KOPT-K1 (cell line): ENCODE data around the gene CALD1.

Source experiments
- H3K27ac ChIP-seq: fragments of 200-600 bp; sonication (generic); 2 replicates; pipeline ENCODE4 v1.5.1; 2016; ENCODE audit warnings: antibody characterized with exemption, mild to moderate bottlenecking, low read depth, low read length; ENCODE audit not compliant: poor library complexity, severe bottlenecking
- H3K36me3 ChIP-seq: fragments of 200-600 bp; sonication (generic); 2 replicates; pipeline ENCODE4 v1.5.1; 2017; ENCODE audit warnings: antibody characterized with exemption, mild to moderate bottlenecking, low read length, moderate library complexity; ENCODE audit not compliant: insufficient read depth
- H3K9me3 ChIP-seq: fragments of 200-600 bp; sonication (generic); 2 replicates; pipeline ENCODE4 v1.5.1; 2017; ENCODE audit warnings: antibody characterized with exemption, low read length, mild to moderate bottlenecking; ENCODE audit not compliant: insufficient read depth, poor library complexity, severe bottlenecking

Gene CALD1

GRCh38 chr7:134772401-134772800 lies 7.0 kb upstream of the CALD1 start:
- no peak overlapping the region for H3K27ac ChIP-seq
- no peaks in the 10 kb centered on the region for H3K9me3 ChIP-seq
- no peaks in the 10 kb centered on the region for H3K36me3 ChIP-seq

GRCh38 chr7:134773164-134773563 lies 6.3 kb upstream of the CALD1 start:
- no peak overlapping the region for H3K27ac ChIP-seq
- H3K36me3 ChIP-seq: no peaks in the 10 kb centered on the region
- no peaks in the 10 kb centered on the region for H3K9me3 ChIP-seq

DNA sequence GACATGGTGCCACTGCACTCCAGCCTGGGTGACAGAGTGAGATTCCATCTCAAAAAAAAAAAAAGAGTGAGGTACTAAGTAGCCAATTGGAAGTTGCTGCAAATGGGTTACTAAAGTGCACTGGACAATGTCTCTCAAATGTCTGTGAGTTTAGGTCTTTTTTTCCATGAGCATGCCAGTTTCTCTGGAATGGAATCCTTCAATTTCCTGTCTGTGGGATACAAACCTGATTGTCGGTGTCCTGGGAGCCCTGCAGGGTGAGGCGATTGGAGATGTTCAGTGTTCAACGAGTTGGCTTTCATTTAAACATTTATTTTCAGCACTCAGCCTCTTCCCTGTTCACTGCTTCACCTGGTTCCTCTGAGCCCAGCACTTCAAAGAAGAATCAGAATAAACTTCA lies 5.3 kb upstream of the CALD1 start:
- Histone ChIP-seq H3K27ac (no peak overlapping the region), H3K9me3 (no peaks in the 10 kb centered on the region), H3K36me3 (no peaks in the 10 kb centered on the region)

DNA sequence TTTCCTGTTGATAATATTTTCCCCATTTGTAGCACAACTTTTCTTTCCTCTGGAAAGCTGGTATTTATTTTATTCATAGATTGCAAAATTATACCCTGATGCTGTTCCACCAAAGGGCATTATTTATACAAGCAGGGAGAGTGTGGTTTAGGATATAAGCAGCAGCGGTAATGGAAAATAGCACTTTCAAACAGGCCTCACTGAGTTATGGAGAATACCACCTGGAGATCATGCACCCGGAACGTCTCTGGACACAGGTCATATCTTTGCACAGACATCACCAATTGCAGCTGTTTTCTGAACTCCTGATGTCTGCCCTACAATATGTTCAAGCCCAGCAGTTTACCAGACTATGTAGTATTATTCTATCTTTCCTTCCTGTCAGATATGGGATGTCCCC lies 2.0 kb upstream of the CALD1 start:
- no peak overlapping the region for H3K27ac ChIP-seq
- no peaks in the 10 kb centered on the region for H3K9me3 ChIP-seq
- H3K36me3 ChIP-seq: no peaks in the 10 kb centered on the region

DNA sequence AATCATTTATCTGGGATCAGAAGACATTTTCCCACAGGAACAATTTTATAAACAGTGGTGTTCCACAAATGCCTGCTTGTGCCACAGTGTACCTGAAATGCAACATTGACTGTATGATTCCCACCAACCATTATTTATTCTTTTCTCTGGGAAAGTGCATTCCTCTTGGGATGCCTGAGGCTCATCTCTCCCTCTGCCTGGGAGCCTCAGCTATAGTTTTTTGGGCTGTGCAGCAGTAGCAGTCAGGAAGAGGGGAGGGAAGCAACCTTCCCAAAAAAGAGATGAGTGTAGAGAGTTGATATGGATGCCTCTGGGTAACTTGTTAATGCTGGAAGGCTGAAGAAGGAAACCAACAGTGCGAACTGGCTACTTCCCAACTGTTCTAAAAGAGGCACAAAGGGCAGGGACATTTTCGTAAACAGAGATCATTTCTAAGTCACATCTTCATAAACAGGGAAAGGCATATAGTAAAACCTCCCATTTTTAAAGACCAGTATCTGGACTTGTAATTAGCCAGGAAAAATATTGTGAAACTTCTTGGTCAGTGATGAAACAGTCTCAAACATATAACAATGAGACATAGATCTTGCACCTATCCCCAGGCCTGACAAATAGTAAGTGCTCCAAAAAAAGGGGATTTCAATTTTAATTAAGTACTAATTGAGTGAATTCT lies 1.4 kb upstream of the CALD1 start:
- no peaks in the 10 kb centered on the region for H3K9me3 ChIP-seq
- H3K27ac ChIP-seq: no peak overlapping the region
- no peaks in the 10 kb centered on the region for H3K36me3 ChIP-seq

DNA sequence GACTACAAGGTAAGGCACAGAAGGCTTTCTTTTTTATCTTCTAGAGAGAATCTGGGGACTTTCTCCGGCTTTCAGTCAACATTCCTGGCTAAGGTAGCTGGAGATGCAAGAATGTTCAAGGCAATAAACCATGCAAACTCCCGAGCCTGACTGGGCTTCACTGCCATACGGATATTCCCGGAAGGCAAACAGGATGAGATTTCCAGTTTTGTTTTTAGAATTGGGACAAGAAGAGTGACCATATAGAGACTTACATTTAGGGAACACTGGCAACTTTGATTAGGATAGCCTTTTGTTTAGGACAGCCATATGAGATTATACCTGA lies 269 bp downstream of the CALD1 start:
- no peaks in the 10 kb centered on the region for H3K9me3 ChIP-seq
- no peak overlapping the region for H3K27ac ChIP-seq
- no peaks in the 10 kb centered on the region for H3K36me3 ChIP-seq

DNA sequence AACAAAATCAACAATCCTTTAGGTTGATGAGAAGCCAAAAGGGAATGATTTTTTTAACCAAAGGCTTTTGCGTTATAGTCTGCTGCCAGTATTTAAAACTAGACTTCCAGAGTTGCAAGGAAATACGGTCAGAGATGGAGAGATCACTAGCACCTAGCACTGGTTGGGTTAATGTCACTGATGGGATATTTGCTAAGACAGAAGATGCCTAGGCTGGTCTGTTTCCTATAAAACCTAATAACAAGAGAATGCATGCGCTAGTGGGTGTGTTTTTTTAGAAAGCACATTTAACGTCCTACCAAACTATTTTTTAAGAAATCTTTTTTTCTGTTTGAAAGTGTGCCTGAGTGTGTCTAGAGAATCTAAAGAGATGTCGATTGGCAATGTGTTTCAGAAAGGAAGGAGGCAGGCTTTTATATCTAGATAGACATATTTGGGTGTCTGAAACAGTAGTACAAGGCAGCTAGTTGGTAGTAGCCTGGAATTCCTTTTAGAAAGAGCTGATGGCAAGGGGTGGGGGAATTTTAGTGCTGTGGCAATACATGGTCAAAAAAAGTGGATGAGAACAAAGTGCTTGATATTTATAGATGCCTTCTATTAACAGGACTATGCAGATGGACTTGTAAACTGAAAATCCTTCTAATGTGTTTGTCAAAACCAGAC lies 863 bp downstream of the CALD1 start:
- Histone ChIP-seq H3K36me3 (no peaks in the 10 kb centered on the region), H3K27ac (no peak overlapping the region)

DNA sequence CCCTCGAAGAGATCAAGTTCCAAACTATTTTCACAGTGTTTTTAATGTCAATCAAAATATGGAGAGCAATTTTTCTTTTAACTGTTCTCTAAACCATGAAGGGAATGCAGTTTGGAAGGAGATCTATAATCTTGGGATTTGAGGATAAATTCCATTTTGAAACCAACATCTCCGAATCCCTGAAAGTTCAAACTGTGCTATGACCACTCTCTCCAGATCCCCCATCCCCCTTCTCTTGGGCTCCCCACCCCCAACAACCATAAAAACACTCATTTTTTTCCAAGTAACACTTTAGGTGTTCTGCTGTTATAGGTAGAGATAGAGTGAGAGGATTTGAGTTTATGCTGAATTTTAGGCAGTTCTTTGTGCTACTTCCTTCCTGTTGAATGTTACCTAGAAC lies 1.7 kb downstream of the CALD1 start:
- Histone ChIP-seq H3K36me3 (no peaks in the 10 kb centered on the region), H3K9me3 (no peaks in the 10 kb centered on the region), H3K27ac (no peak overlapping the region)

More for the DNA sequence above, 863 bp downstream of the CALD1 start:
- H3K9me3 ChIP-seq: no peaks in the 10 kb centered on the region

DNA sequence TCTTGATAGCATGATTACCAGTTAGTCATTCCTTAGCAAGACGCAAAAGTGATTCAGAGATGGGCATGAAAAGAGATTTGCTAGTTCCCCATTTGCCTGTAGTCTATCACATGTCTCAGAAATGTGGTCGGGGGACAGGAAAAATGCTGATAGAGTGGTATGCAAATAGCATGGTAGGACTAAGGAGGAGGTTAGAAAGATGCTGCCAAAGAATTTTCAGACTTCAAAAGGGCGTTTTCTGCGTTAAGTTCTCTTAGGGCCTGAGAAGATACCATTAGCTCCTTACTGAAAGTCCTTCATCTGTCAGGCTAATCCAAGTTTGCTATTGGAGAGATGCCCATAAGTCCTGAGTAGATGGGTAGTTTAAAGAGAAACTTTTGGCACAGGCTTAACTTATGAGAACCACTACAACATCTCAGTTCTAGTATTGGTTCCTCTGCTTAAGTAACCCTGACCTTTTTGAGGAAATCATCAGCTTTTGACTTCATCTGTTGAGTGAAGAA lies 2.7 kb downstream of the CALD1 start:
- Histone ChIP-seq H3K9me3 (no peaks in the 10 kb centered on the region), H3K36me3 (no peaks in the 10 kb centered on the region), H3K27ac (no peak overlapping the region)

DNA sequence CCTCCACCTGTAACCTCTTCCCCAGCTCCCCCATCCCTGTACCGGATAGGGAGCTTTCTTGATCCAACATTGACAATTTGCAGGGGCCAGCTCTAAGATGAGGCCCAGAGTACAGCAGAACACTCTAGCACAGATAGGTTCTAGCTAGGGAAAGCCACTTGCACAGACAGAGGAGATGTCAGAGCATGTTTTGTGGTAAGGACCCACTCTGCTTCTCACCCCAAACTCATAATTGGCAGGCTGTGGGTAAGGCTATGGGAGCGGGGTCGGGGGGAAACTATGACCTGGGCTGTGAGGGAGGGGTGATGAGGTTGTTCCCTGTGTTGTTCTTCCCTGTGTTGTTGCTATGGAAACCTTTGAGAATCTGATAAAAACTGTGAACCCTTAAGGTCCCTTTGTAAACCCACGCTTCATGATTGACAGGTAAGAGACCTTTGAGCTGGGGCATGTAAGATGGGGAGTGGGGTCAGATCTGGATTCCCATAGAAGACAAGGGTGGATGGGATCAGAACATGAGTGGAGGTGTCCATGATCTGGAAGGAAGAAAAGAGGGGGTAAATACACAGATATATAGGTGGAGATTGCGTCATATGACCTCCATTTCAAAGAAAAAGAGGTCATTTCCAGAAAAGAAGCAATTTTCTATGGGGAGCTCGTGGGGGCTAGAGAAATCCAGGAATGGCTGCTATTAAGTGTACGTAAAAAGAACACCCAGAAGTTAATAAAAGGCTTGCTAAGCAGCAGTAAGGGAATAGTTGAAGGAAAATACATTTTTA lies 4.0 kb downstream of the CALD1 start:
- Histone ChIP-seq H3K36me3 (no peaks in the 10 kb centered on the region), H3K9me3 (no peaks in the 10 kb centered on the region), H3K27ac (no peak overlapping the region)

DNA sequence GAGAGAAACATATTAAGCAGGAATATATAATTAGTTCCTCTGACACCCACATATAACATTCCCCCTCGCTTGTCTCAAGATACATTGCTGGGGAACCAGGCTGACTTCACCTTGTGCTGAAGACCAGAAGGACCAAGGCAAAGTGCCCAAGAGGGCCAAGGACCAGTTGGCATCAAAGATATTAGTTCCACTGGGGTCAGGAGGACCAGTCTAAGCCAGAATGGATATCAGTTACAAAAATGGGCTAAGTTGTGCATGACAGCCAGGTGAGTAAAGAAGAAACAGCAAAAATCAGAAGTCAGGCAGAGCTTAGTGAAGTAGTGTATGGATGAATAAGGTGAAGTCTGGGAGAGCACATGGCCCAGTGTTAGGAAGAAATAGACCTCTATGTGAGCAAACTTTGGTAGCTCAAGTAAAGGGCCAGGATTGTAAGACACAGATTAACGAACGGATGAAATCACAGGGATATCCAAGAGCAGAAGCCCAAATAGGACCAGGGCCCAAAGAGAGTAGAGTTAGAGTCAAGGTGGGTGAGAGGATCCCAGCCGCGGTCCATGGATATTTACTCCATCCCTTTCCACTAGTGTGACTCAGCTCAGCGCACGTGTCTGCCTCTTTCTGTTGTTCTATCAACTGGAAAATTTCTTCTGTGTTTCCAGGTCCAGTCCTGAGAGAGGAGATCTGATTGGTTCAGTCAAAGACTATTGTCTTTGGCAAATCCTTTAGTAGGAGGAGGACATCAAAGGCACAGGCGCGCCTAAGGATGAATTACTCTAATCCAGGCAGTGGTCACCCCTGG lies 5.0 kb downstream of the CALD1 start:
- H3K27ac ChIP-seq: no peak overlapping the region
- H3K36me3 ChIP-seq: no peaks in the 10 kb centered on the region
- H3K9me3 ChIP-seq: no peaks in the 10 kb centered on the region

- no peaks in the 10 kb centered on the region for H3K9me3 ChIP-seq
- no peaks in the 10 kb centered on the region for H3K36me3 ChIP-seq
- no peak overlapping the region for H3K27ac ChIP-seq
These were observed 6.4 kb downstream of the CALD1 start for GRCh38 chr7:134785842-134786241.

- no peaks in the 10 kb centered on the region for H3K9me3 ChIP-seq
- no peaks in the 10 kb centered on the region for H3K36me3 ChIP-seq
- H3K27ac ChIP-seq: no peak overlapping the region
These were observed 7.6 kb downstream of the CALD1 start for GRCh38 chr7:134787064-134787463.

GRCh38 chr7:134787720-134788119 lies 8.3 kb downstream of the CALD1 start:
- Histone ChIP-seq H3K9me3 (no peaks in the 10 kb centered on the region), H3K27ac (no peak overlapping the region), H3K36me3 (no peaks in the 10 kb centered on the region)

DNA sequence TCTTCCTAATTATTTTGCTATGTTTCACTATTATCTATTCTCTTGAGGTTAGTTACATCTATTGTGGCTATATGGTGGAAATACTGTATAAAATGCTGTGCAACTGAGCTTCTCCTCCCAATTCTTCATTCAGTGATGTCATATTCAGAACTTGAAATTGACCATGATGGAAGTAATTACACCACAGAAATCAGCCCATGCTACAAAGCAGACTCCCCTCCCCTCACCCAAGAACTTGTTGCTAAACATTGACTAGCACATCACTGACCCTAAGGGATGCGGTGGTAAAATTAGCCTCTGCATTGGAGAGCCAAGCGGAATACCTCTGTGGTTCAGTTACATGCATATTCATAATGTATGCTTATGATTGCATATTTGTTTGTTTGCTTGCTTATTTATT lies 8.8 kb downstream of the CALD1 start:
- Histone ChIP-seq H3K9me3 (no peaks in the 10 kb centered on the region), H3K27ac (no peak overlapping the region), H3K36me3 (no peaks in the 10 kb centered on the region)
